Muscle of back (tissue), 11 donors: ENCODE data around the gene ZNF536. TPM values are rescaled to one million over a fixed set of nuclear protein-coding genes. Genes with fewer than 3 reads are reported as not detected.
"Not testable (repeated sequence)": the region's sequence is repeated elsewhere in the genome, so short reads cannot be mapped to it uniquely, and the experiment has no call there.

ENCODE experiments used
- DNase-seq, 3 donors: peaks; one replicate each; pipeline versions ENCODE4 v3.0.0 to v3.0.0-alpha.2; 2013
- polyA plus RNA-seq, 10 donors: library from polyadenylated mRNA; unstranded; fragments of 120-200 nt; gene quantifications; one replicate each; pipeline ENCODE4 v1.2.1, GENCODE V29; 2013; ENCODE audit not compliant: insufficient read length in 10 of 10

ZNF536 gene
- polyA plus RNA-seq, 10 donors, result 1.5 to 7.8 (median 2.7) TPM

GRCh38 chr19:30416375-30416774 is 44.2 kb downstream of the ZNF536 start:
- no peak for DNase-seq

DNA sequence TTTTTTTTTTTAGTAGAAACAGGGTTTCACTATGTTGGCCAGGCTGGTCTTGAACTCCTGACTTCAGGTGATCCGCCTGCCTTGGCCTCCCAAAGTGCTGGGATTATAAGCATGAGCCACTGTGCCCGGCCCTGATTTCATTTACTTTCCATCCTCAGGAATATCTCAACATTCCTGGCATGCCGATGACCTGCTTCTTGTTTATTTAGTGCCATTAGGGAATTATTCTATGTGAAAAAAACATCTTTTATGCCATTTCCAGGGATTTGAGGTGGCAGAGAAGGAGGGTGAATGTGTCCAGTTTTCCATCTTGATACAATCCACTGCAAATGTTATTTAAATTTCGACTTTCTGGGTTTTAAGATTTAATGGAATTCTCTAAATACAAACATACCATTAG is 45.0 kb downstream of the ZNF536 start:
- DNase-seq, result not testable (repeated sequence)

GRCh38 chr19:30419568-30420180 is 47.5 kb downstream of the ZNF536 start:
- DNase-seq, result no peak

- DNase-seq, result no peak
Measured at GRCh38 chr19:30420316-30420715, 48.1 kb downstream of the ZNF536 start.

DNA sequence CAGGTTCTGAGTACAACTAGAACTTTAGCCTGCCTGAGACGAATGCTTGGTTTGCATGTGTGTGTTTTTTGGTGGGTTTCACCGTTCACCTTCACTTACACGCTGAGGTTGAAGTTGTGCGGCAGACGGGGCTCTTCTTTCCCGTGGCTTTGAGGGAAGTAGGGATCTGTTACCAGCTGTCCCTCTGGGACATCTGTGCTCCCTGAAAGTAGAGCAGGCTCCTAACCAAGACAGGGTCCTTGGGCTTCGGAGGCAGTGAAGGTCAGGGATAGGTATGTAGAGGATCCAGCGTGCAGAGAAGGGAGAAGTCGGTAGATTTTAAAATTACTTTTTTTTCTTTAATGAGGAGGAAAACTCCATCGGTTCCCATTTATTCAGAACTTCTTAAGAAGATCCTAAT is 48.7 kb downstream of the ZNF536 start:
- no peak for DNase-seq

GRCh38 chr19:30421571-30421970 is 49.4 kb downstream of the ZNF536 start:
- DNase-seq, result no peak

GRCh38 chr19:30423481-30423880 is 51.3 kb downstream of the ZNF536 start:
- DNase-seq, result peak in 1 of 3 donors; percentile 16

- DNase-seq, result no peak
Measured at GRCh38 chr19:30425885-30426838, 54.0 kb downstream of the ZNF536 start.

GRCh38 chr19:30426864-30427263 is 54.7 kb downstream of the ZNF536 start:
- no peak for DNase-seq

DNA sequence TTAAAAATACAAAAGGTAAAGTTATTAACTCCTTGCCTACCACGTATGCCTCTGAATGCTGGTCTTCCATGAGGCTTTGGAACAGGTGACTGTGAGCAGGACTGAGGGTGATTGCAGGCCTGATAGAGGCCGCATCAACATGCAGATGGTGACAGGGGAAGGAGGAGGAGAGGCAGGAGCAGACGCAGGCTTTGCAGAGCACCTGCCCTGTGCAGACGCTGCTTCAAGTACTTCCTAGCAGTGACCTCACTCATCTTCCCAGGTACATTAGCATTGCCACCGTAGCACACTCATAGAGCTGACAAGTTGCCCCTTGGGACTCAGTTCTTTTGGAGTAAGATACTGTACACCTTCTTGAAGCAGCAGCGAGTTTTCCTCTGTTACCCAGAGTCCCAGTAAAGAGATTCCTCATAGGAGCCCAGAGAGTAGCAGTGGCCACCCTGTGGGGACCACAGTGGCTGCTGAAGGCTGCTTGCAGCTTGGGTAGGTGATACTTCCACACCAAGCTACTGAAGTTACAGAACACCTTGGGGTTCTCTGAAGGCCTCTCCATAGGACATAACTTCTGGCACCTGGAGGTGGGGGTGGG is 56.0 kb downstream of the ZNF536 start:
- no peak for DNase-seq

- no peak for DNase-seq
Measured at GRCh38 chr19:30428844-30429243, 56.7 kb downstream of the ZNF536 start.

DNA sequence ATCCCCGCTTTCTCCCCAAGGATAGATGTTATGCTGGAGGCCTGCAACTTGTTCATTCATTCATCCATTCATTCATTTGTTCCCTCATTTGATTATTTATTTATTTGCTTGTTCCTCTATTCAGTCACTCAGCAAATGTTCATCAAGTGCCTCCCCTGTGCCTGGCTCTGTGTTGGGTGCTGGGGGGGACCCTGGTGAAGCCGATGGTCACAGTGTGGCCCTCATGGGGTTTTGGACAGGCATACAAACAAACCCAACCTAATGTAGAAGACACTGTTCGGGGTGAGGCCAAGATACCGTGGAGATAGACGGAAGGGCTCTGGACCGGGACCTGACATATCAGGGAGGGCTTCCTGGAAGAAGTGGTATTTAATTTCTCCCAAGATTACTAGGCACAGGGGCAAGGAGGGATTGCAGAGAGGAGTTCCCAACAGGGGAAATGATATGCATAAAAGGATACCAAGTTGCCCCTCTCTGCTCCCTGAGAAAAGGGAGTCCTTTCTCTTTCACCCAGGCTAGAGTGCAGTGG is 58.1 kb downstream of the ZNF536 start:
- no peak for DNase-seq

- no peak for DNase-seq
Measured at GRCh38 chr19:30431591-30431990, 59.4 kb downstream of the ZNF536 start.

DNA sequence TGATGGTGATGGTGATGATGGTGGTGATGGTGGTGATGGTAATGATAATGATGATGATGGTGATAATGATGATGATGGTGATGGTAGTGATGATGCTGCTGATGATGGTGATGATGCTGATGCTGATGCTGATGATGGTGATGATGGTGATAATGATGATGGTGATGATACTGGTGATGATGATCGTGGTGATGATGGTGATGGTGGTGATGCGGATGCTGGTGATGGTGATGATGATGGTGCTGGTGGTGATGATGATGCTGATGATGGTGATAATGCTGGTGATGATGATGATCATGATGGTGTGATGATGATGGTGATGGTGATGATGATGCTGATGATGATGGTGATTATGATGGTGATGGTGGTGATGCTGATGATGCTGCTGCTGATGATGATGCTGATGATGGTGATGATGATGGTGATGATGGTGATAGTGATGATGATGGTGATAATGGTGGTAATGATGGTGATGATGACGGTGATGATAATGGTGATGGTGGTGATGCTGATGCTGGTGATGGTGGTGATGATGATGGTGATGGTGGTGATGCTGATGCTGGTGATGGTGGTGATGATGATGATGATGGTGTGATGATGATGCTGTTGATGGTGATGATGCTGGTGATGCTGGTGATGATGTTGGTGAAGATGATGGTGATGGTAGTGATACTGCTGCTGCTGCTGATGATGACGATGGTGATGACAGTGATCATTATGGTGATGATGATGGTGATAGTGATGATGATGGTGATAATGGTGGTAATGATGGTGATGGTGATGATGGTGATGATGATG is 62.8 kb downstream of the ZNF536 start:
- DNase-seq, result no peak

DNA sequence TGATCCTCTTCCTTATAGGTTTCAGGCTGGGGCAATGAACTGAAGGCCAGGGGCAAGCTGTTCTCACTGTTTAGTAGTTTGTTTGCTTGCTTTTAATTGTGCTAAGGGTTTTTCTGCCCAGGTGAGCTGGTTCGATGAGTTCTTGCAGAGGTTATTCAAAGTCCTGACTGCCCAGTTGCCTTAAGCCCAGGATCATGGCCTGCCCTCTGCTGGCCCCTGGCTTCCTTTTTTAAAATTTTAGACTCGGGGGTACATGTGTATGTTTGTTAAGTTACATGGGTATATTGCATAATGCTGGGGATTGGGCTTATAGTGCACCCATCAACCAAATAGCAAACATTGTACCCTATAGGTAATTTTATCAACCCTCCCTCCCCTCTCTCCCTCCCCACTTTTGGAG is 65.7 kb downstream of the ZNF536 start:
- no peak for DNase-seq

DNA sequence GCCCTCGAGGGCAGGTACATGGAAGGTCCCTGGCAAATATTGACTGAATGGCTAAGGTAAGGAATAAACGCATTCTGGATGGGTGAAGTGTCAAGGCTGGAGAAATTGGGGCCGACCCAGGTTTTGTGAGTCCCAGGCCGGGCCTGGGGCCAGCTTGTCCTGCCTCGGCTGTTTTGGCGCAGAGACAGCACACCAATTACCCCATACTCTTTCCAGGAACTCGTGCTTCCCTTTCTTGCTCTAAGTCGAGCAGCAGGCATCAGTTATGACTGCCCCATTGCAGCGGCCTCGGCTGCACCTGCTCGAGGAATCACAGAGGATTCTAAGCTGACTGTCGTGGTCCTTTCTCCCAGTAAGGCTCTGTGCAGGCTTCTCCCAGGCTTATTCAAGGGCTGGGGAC is 67.1 kb downstream of the ZNF536 start:
- no peak for DNase-seq

- no peak for DNase-seq
Measured at GRCh38 chr19:30441011-30441410, 68.8 kb downstream of the ZNF536 start.

GRCh38 chr19:30442674-30443073 is 70.5 kb downstream of the ZNF536 start:
- DNase-seq, result no peak

- no peak for DNase-seq
Measured at GRCh38 chr19:30443531-30444252, 71.5 kb downstream of the ZNF536 start.

DNA sequence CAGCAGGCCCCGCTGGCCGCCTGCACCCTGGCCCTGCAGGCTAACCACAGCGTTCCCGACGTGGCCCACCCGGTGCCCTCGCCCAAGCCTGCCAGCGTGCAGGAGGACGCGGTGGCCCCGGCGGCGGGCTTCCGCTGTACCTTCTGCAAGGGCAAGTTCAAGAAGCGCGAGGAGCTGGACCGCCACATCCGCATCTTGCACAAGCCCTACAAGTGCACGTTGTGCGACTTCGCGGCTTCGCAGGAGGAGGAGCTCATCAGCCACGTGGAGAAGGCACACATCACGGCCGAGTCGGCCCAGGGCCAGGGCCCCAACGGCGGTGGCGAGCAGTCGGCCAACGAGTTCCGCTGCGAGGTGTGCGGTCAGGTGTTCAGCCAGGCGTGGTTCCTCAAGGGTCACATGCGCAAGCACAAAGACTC is 72.1 kb downstream of the ZNF536 start:
- no peak for DNase-seq

DNA sequence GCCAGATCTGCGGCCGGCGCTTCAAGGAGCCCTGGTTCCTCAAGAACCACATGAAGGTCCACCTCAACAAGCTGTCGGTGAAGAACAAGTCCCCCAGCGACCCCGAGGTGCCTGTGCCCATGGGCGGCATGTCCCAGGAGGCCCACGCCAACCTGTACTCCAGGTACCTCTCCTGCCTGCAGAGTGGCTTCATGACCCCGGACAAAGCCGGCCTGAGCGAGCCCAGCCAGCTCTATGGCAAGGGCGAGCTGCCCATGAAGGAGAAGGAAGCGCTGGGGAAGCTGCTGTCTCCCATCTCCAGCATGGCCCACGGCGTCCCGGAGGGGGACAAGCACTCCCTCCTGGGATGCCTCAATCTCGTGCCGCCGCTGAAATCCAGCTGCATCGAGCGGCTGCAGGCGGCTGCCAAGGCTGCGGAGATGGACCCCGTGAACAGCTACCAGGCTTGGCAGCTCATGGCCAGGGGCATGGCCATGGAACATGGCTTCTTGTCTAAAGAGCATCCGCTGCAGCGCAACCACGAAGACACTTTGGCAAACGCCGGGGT is 72.6 kb downstream of the ZNF536 start:
- no peak for DNase-seq
